H9 (cell line): Measurements from ENCODE around the gene LRCH4. TPM values are rescaled to one million over a fixed set of nuclear protein-coding genes. Genes with fewer than 3 reads are reported as not detected.
A peak's percentile ranks its signal among the peaks of the same experiment; 100 is the strongest.
"Not testable (repeated sequence)": the region's sequence is repeated elsewhere in the genome, so short reads cannot be mapped to it uniquely, and the experiment has no call there.

Experiments used
- DNase-seq: peaks from one replicate; pipeline ENCODE4 v3.0.0-alpha.2; 2017
- H2AFZ ChIP-seq: one replicate; pipeline ENCODE4 v1.6.1; 2013; ENCODE audit warnings: mild to moderate bottlenecking, low read length, control low read depth, moderate library complexity
- H2AK5ac ChIP-seq: 2 replicates; pipeline ENCODE4 v1.6.1; 2013; ENCODE audit warnings: low read length, control low read depth, mixed read lengths; ENCODE audit not compliant: insufficient read length
- H2BK120ac ChIP-seq: one replicate; pipeline ENCODE4 v1.6.1; 2013; ENCODE audit warnings: low read depth, mild to moderate bottlenecking, low read length, control low read depth, inconsistent platforms; ENCODE audit not compliant: poor library complexity, severe bottlenecking
- H2BK12ac ChIP-seq: 2 replicates; pipeline ENCODE4 v1.6.1; 2013; ENCODE audit warnings: low read length, control low read depth, mixed read lengths, low read depth; ENCODE audit not compliant: insufficient read length
- H2BK15ac ChIP-seq: 2 replicates; pipeline ENCODE4 v1.6.1; 2013; ENCODE audit warnings: low read depth, low read length, control low read depth
- H2BK20ac ChIP-seq: one replicate; pipeline ENCODE4 v1.6.1; 2013; ENCODE audit warnings: low read depth, mild to moderate bottlenecking, low read length, control low read depth, inconsistent platforms; ENCODE audit not compliant: poor library complexity, severe bottlenecking
- H2BK5ac ChIP-seq: 2 replicates; pipeline ENCODE4 v1.6.1; 2013; ENCODE audit warnings: low read length, control low read depth, mixed read lengths; ENCODE audit not compliant: insufficient read length
- H3K14ac ChIP-seq: 2 replicates; pipeline ENCODE4 v1.6.1; 2013; ENCODE audit warnings: low read length, control low read depth; ENCODE audit not compliant: insufficient read depth
- H3K18ac ChIP-seq: 2 replicates; pipeline ENCODE4 v1.6.1; 2013; ENCODE audit warnings: low read depth, mild to moderate bottlenecking, mixed read lengths, low read length, control low read depth; ENCODE audit not compliant: insufficient read length
- H3K23ac ChIP-seq: 2 replicates; pipeline ENCODE4 v1.6.1; 2013; ENCODE audit warnings: low read length, control low read depth, mixed read lengths, low read depth; ENCODE audit not compliant: insufficient read length
- H3K23me2 ChIP-seq: 2 replicates; pipeline ENCODE4 v1.6.1; 2013; ENCODE audit warnings: low read depth, mild to moderate bottlenecking, mixed read lengths, low read length, control low read depth; ENCODE audit not compliant: insufficient read length, poor library complexity, severe bottlenecking
- H3K27ac ChIP-seq: 2 replicates; pipeline ENCODE4 v1.5.1; 2013; ENCODE audit warnings: low read length, control low read depth, mixed read lengths, low read depth; ENCODE audit not compliant: insufficient read length
- H3K27me3 ChIP-seq: 2 replicates; pipeline ENCODE4 v1.6.1; 2013; ENCODE audit warnings: low read length, control low read depth, inconsistent platforms; ENCODE audit not compliant: insufficient read depth
- H3K4ac ChIP-seq: 2 replicates; pipeline ENCODE4 v1.6.1; 2013; ENCODE audit warnings: low read depth, mild to moderate bottlenecking, control low read depth, inconsistent platforms, low read length, moderate library complexity
- H3K4me1 ChIP-seq: 2 replicates; pipeline ENCODE4 v1.6.1; 2013; ENCODE audit warnings: low read length, control low read depth, inconsistent platforms; ENCODE audit not compliant: insufficient read depth
- H3K4me2 ChIP-seq: 2 replicates; pipeline ENCODE4 v1.6.1; 2013; ENCODE audit warnings: low read length, control low read depth, mixed read lengths; ENCODE audit not compliant: insufficient read length, insufficient read depth
- H3K56ac ChIP-seq: 2 replicates; pipeline ENCODE4 v1.6.1; 2013; ENCODE audit warnings: low read depth, mild to moderate bottlenecking, mixed read lengths, low read length, control low read depth; ENCODE audit not compliant: insufficient read length
- H3K79me1 ChIP-seq: 2 replicates; pipeline ENCODE4 v1.6.1; 2013; ENCODE audit warnings: low read depth, mild to moderate bottlenecking, moderate library complexity, low read length, control low read depth, inconsistent platforms; ENCODE audit not compliant: insufficient read depth, poor library complexity, severe bottlenecking
- H3K79me2 ChIP-seq: 2 replicates; pipeline ENCODE4 v1.6.1; 2013; ENCODE audit warnings: low read length, control low read depth, inconsistent platforms; ENCODE audit not compliant: insufficient read depth
- H3K9ac ChIP-seq: 2 replicates; pipeline ENCODE4 v1.6.1; 2013; ENCODE audit warnings: low read length, control low read depth, mixed read lengths; ENCODE audit not compliant: insufficient read length; ENCODE audit errors: extremely low read depth
- H3K9me3 ChIP-seq: one replicate; pipeline ENCODE4 v1.6.1; 2013; ENCODE audit warnings: low read depth, low read length, inconsistent platforms; ENCODE audit not compliant: control insufficient read depth
- H3T11ph ChIP-seq: one replicate; pipeline ENCODE4 v1.6.1; 2013; ENCODE audit warnings: mild to moderate bottlenecking, low read length, control low read depth, inconsistent platforms
- H4K20me1 ChIP-seq: one replicate; pipeline ENCODE4 v1.6.1; 2013; ENCODE audit not compliant: control insufficient read depth, insufficient read length, insufficient read depth
- H4K5ac ChIP-seq: 2 replicates; pipeline ENCODE4 v1.6.1; 2013; ENCODE audit warnings: low read depth, mild to moderate bottlenecking, mixed read lengths, low read length, control low read depth; ENCODE audit not compliant: insufficient read length
- H4K8ac ChIP-seq: replicated peaks from 2 replicates; pipeline ENCODE4 v1.6.1; 2013; ENCODE audit warnings: low read length, control low read depth, mixed read lengths, low read depth; ENCODE audit not compliant: insufficient read length
- H4K91ac ChIP-seq: 2 replicates; pipeline ENCODE4 v1.6.1; 2013; ENCODE audit warnings: low read depth, mild to moderate bottlenecking, moderate library complexity, mixed read lengths, low read length, control low read depth; ENCODE audit not compliant: insufficient read length
- H3K27ac Mint-ChIP-seq, 3 experiments: 2 replicates in 2 of 3; 3 replicates in 1 of 3; pipeline ENCODE4 v1.8.0; 2020 to 2021; ENCODE audit warnings: mixed read lengths in 3 of 3, mild to moderate bottlenecking in 1 of 3, moderate library complexity in 1 of 3
- H3K27me3 Mint-ChIP-seq: 2 replicates; pipeline ENCODE4 v1.8.0; 2021; ENCODE audit warnings: low read depth, mild to moderate bottlenecking, moderate library complexity, mixed read lengths
- H3K36me3 Mint-ChIP-seq, 3 experiments: 2 replicates in 2 of 3; 3 replicates in 1 of 3; pipeline ENCODE4 v1.8.0; 2020 to 2021; ENCODE audit warnings: low read depth in 3 of 3, mixed read lengths in 3 of 3; ENCODE audit not compliant: insufficient read depth in 1 of 3
- H3K4me1 Mint-ChIP-seq, 2 experiments: 2 replicates each; pipeline ENCODE4 v1.8.0; 2020; ENCODE audit warnings: mixed read lengths in 2 of 2
- H3K4me3 Mint-ChIP-seq, 2 experiments: 2 replicates in 1 of 2; 3 replicates in 1 of 2; pipeline ENCODE4 v1.8.0; 2020 to 2021; ENCODE audit warnings: mild to moderate bottlenecking in 2 of 2, mixed read lengths in 2 of 2, moderate library complexity in 1 of 2
- H3K9me3 Mint-ChIP-seq, 2 experiments: 2 replicates in 1 of 2; 3 replicates in 1 of 2; pipeline ENCODE4 v1.8.0; 2020; ENCODE audit warnings: mild to moderate bottlenecking in 2 of 2, mixed read lengths in 2 of 2, moderate library complexity in 1 of 2
- CTCF ChIP-seq: fragments of 200-600 bp; sonication (generic); conservative IDR thresholded peaks from 3 replicates; pipeline ENCODE4 v1.8.0; 2021; ENCODE audit warnings: antibody characterized with exemption, mild to moderate bottlenecking
- WGBS: extraction: QIAGEN DNeasy Blood & Tissue Kit; methylation state at CpG from one replicate; pipeline ENCODE4 v1.1.7; 2013; ENCODE audit warnings: missing lambda C conversion rate, low lambda C conversion rate, mixed read lengths; ENCODE audit not compliant: insufficient read length; ENCODE audit errors: extremely low coverage; 5-methylcytosine and 5-hydroxymethylcytosine counted together
- total RNA-seq: library from RNA; stranded (reverse); gene quantifications from 2 replicates; pipeline ENCODE4 v1.2.1, GENCODE V29; 2021

The LRCH4 gene
- total RNA-seq, 1 experiment from 2014 or later, result 39.1 TPM

GRCh38 chr7:100565133-100565571 lies 20.8 kb downstream of the LRCH4 start:
- Histone ChIP-seq H3K9ac (no peak overlapping the region), H2BK12ac (no peak overlapping the region), H3K4ac (no peak overlapping the region), H3K14ac (no peak overlapping the region), H2BK15ac (no peak overlapping the region), H3K4me2 (no peak overlapping the region), H2BK20ac (no peak overlapping the region), H3K9me3 (no peaks in the 10 kb centered on the region), H3K79me1 (no peaks in the 10 kb centered on the region), H3K18ac (no peak overlapping the region), H2BK5ac (no peak overlapping the region), H3T11ph (no peak overlapping the region), H2AFZ (no peak overlapping the region), H4K91ac (no peak overlapping the region), H3K23ac (no peak overlapping the region), H3K56ac (no peak overlapping the region), H3K27me3 (no peaks in the 10 kb centered on the region), H3K27ac (no peak overlapping the region), H3K23me2 (peaks cover 7% of the 10 kb centered on the region), H3K79me2 (no peaks in the 10 kb centered on the region), H4K20me1 (no peaks in the 10 kb centered on the region), H4K5ac (no peak overlapping the region), H4K8ac (no peak overlapping the region), H2AK5ac (no peak overlapping the region), H2BK120ac (no peak overlapping the region), H3K4me1 (peaks cover 4% of the 10 kb centered on the region; the same call in 1 of the 2 replicates)
- Mint-ChIP-seq H3K4me3 (no peak overlapping the region), H3K27me3 (no peaks in the 10 kb centered on the region), H3K9me3 (peaks cover 0 to 2% of the 10 kb centered on the region in 2 experiments; a peak in 1 of 5 replicates), H3K4me1 (peaks cover 18 to 24% of the 10 kb centered on the region in 2 experiments), H3K27ac (no peak overlapping the region), H3K36me3 (peaks cover 2 to 5% (median 4%) of the 10 kb centered on the region in 3 experiments; a peak in 3 of 7 replicates)
- DNase-seq, result no peak
- no peak for TF ChIP-seq CTCF
- no CpG with 5 or more reads among the region's 11 CpGs for WGBS

GRCh38 chr7:100564405-100564804 lies 21.5 kb downstream of the LRCH4 start:
- not testable (repeated sequence) for H3K9me3 ChIP-seq, H4K20me1 ChIP-seq, H3K14ac ChIP-seq, H3K27ac Mint-ChIP-seq, H3K27me3 Mint-ChIP-seq, H2BK5ac ChIP-seq, H2BK15ac ChIP-seq, H4K5ac ChIP-seq, H3T11ph ChIP-seq, H4K91ac ChIP-seq, H3K4me1 ChIP-seq, H3K9me3 Mint-ChIP-seq, H3K4ac ChIP-seq, H3K79me1 ChIP-seq, H3K23ac ChIP-seq, DNase-seq, H3K23me2 ChIP-seq, H2BK12ac ChIP-seq, H3K18ac ChIP-seq, H3K79me2 ChIP-seq, H3K27me3 ChIP-seq, H2BK120ac ChIP-seq, H3K4me2 ChIP-seq, H3K9ac ChIP-seq, H3K27ac ChIP-seq, H2AFZ ChIP-seq, H3K36me3 Mint-ChIP-seq, H2AK5ac ChIP-seq, H2BK20ac ChIP-seq, H4K8ac ChIP-seq, H3K56ac ChIP-seq
- H3K4me3 Mint-ChIP-seq, result peak overlapping the region in 1 of 2 experiments; percentile 14; a peak in 1 of 5 replicates
- peaks cover 16 to 23% of the 10 kb centered on the region in 2 experiments for H3K4me1 Mint-ChIP-seq
- WGBS, result no CpG with 5 or more reads among the region's 6 CpGs
